GM19324 (cell line): ENCODE results near the gene SLC4A5.

Experiments used
- ATAC-seq: cut with Tn5 transposase; IDR thresholded peaks from one replicate; pipeline ENCODE4 v1.9.1; 2021; ENCODE audit warnings: mild to moderate bottlenecking, moderate library complexity; ENCODE audit not compliant: unreplicated experiment, low FRiP score

SLC4A5 gene

DNA sequence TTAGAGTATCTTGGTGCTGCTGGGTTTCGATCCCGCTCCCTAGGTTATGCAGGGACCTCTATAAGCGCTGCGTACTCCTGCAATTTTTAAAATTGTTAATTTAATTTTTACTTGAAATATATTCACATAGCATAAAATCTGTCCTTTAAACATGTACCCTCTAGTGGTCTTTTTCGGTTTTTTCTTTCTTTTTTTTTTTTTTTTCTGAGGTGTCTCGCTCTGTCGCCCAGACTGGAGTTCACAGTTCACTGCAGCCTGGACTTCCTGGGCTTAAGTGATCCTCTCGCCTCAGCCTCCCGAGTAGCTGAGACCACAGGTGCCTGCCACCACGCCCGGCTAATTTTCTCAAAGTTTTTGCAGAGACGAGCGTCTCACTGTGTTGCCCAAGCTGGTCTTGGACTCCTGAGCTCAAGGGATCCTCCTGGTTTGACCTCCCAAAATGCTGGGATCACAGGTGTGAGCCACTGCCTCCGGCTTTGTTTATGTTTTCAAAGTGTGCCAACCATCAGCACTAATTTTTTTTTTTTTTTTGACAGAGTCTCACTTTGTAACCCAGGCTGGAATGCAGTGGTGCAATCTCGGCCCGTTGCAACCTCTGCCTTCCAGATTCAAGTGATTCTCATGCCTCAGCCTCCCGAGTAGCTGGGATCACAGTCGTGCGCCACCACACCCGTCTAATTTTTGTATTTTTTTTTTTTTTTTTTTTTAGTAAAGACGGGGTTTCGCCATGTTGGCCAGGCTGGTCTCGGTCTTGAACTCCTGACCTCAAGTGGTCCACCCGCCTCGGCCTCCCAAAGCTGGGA is 164.0 kb downstream of the SLC4A5 start:
- peak; percentile 5 for ATAC-seq

DNA sequence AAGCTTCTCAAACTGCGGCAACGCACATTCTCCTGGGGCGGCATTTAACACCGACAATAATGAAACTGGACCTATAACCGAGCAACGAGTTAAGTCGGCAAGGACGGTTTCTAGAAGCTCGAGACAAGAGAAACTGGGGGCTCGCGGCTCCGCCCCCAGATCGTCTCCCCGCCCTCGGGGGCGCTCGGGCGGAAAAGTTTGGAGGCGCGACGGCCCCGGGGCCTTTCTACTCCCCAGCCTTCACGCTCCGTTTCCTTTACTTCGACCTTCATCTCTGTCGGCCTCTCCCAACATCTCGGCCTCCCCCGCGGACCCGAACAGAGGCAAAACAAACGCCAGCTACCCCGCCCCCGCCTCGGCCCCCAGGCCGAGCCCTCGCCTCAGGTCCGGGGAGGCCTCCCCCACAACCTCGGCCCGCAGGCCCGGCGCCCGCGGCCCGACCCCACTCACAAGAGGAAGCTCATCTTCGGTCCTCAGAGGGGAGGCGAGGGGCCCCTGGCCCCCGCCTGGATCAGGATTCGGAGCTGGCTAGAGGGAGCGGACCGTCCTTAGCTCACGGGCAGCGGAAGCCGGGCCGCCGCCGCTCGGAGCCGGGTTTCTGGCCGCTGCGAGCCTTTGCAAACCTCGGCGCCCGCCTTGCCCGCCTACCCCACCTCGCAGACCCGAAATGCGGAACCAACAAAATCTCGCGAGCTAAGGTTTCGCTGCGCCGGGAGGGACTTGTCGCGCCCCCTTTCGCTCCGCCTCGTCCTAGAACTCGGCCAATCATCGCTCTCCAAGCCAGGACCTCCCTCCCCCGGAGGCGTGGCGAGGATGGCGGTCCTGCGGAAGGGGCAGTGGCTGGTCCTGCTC is 164.8 kb downstream of the SLC4A5 start, which contains the start of gene MOB1A:
Gene MOB1A (minus strand): TSS at position 669 of the 852 bp plus-strand sequence. CDS start 205 bp downstream, at position 464.
- peak; percentile 82 for ATAC-seq

DNA sequence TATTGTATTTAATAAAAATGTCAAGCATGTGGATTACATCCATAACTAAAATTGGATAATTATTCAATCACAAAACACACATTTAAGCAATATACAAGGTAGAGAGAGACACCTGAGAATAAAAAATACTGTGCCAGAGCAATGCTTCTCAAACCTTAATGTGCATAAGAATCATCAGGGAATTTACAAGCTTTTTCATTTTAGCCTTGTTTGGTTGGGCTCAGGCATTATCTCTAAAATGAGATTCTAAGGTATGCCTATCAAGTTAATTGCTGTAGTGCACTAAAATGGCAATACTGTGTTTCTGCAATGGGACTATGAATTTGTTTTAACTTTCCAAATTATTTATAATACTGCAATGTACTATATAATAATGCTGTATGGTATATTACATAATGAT is 165.5 kb downstream of the SLC4A5 start:
- ATAC-seq = no peak

DNA sequence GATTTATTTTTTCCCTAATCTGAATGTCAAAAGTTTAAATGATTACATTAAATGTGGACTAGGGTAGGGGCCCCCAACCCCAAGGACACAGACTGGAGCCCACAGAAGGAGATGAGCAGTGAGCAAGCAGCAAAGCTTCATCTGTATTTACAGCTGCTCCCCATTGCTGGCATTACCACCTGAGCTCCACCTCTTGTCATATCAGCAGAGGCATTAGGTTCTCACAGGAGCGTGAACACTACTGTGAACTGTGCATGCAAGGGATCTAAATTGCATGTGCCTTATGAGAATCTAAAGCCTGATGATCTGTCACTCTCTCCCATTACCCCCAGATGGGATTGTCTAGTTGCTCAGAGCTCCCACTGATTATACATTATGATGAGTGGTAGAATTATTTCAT is 168.3 kb downstream of the SLC4A5 start:
- ATAC-seq = no peak

DNA sequence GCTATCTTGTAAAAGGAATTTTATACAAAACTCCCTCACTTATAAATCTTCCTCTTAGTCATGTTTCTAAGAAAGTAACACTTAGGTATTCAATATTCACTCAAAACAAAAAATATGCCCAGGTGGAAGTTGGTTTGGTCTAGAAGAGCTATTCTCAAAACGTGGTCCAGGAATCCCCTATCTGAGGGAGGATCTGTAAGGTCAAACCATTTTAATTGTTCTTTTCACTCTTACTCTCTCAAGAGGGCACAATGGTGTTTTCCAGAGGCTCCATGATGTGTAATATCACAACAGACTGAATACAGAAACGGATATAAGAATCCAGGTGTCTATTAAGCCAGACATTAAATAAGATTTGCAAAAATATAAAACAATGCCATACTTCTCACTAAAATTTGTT is 174.5 kb downstream of the SLC4A5 start:
- no peak for ATAC-seq
